ENCODE results near the gene DAAM1.

Gene DAAM1

DNA sequence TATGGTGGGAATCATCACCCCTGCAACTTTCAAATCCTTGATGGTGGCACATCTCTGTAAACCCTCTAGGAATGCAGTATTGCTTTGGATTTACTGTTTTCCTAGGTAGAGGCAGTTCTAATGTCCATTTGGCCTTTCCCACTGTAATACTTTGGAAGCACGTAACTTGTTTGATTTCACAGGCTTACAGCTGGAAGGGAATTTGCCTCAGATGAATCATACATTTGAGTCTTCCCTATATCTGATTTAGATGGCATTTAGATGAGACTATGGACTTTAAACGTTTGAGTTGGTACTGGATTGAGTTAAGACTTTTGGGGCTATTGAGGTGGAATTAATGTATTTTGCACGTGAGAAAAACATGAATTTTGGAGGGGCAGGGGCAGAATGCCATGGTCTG lies 35.9 kb downstream of the DAAM1 start:
- DNase-seq: no peak

DNA sequence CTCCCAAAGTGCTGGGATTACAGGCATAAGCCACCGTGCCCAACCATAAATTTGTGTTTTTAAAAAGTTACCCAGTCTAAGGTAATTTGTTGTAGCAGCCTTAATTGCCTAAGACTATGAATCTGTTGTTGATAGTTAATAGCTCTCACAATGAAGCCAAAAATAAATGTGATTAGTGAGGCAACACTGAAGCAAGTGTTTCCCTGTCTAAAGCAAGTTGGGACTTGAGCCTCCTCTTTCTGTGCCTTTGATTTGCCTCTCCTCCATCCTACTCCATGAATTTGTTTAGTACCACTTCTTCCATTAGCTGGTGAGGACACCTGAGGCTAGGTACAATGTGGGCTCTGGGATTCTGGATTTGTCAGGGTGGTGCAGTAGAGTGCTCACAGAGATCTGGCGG lies 36.8 kb downstream of the DAAM1 start:
- no peak for DNase-seq

DNA sequence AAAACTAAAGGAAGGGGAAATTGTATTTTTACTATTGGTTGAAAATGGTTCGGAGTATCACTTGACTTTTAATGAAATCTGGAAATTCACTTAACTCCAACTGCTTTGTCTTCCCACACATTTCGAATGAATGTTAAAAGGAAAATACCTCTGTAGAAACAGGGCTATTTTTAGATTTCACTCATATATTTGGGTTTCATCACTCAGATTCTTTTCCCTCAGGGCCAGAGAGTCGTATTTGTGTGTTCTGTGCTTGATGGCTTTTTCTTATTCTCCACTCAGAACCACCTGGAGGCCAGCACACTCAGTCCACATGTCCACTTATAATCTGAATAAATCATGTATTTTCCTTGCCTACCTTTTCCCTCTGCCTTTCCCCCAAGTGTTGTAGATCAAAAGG lies 40.0 kb downstream of the DAAM1 start:
- no peak for DNase-seq

DNA sequence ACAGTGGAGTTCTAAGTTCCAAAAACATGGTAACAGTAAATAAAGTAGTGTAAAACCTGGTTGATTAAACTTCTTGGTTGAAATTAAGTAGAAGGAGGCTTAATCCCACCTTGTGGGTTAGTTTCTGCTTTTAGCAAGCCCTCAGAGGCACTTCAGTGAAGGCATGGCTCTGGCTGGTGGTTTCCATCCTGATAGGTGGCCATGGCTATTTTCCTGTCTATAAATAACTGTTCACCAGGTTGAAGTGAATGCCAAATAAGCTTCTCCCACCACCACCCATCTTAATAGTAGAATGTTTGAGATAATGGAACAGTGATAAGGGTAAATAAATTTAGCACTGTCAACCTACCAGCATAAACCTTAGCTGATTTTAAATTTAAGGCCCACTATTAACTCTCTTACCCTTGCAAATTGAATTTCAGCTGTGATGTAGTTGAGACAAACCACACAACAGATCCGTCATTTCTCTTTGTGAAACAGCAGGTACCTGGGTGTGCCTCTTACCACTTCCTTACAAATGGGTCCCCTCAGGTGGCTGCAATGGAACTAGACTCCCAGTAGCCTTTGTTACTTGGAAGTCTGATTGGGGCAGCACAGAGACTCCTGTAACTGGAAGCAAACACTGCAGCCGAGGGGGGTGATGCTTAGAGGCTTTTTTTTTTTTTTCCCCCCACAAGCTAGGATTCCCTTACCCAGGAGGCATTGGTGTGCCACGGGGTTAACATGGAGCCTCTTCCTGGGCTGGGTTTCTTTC lies 41.4 kb downstream of the DAAM1 start:
- no peak for DNase-seq

DNA sequence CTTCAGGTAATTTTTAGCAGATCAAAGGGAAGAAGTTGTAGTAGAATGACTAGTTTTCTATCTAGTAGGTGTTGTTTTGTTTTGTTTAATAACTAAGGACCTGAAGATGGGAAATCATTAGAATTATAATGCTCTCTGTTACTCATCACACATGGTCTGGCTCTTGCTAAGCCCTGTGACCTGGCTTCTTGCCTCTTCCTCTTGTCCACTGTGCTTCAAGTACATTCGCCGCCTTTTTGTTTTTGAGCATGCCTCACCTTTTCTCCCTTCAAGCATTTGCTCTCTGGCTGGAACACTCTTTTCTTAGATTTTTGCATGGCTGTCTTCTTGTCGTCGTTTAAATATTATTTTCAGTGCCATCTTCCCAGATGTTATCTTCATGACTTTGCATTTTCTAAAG lies 47.7 kb downstream of the DAAM1 start:
- DNase-seq: no peak

DNA sequence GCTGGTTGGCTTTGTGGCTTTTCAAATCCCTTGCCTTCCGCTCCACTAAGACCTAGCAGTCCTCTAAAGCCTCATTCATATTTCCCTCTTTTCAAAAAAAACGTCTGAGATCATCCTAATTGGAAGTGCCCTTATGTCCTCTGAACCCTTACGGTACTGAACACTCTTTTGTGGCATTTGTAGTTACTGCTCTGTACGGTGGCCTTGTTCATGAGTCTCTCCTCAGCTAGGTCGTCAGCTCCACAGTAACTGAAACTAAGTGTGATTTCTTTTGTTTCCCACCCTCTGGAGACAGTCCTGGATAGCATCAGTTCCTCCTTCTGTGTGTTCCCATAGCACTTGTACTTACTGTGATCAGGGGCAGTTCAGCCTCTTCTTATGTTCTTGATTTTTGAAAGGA lies 49.7 kb downstream of the DAAM1 start:
- DNase-seq: no peak

DNA sequence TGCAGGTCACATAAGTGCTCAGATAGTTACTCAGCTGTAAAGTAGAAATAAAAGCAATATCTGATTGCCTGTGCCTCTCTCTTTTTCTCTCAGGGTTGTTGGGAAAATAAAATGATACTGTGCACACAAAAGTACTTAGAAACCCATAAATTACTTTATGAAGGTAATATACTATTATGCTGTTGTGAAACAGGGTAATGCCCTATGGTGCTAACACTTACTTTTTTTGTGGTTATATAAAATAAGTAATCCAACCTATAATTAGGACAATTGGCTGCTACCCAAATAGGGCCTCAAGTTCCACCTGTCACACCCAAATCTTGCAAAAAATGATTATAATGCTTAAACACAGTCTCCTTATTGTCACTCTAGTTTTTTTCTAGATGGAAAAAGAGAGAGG lies 50.6 kb downstream of the DAAM1 start:
- DNase-seq: no peak

DNA sequence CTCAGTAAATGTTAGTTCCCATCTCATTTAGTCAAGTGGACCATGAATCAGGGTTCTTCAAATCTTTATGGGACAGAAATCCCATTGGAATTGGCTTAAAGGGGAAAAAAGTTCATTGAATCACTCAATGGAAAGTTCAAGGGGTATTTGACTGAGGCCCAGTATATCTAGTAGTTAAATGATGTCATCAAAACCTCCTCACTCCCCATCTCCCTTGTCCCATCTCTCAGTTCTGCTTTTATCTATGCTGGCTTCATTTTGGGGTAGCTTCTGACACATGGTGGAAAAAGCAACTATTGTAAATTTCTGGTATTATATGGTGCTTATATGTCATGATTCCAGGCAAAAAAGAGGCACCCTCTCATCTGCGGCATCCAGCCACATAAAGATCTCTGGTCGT lies 51.9 kb downstream of the DAAM1 start:
- DNase-seq: no peak

DNA sequence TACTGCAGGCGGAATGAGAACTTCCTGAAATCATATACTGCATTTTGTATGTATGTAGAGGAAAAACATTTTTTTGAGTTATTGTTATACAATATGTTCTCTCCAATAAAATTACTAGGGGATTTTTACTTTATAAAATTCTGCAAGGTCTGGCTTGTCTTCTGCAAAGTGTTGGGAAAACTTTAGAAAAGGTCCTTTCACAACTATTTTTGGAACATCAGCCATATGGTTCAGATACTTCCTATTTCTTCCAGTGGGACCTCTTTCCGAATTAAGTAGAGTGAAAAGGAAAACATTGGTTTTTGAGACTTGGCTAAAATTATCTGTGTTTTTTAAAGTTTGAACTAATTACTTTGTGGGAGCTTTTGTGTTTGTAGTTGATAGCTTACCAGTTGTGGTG lies 52.7 kb downstream of the DAAM1 start:
- no peak for DNase-seq

DNA sequence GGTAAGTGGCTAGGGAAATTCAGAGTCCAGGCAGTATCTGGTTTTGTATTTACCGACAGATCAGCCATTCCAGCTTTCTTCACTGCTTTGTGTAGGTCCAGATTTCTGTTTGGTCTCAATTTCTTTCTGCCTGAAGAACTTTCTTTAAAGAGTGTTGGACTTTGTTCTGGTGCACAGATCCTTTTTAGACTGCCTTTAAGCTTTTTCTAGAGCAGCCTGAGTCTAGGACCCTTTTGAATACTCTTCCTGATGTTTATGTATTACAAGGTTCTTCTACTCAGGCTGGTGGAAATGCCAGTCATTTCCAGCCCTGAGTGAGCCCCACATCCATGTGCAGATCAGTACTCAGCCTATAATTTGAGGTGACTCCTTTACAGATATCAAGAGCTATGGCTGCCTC lies 54.7 kb downstream of the DAAM1 start:
- DNase-seq: no peak

DNA sequence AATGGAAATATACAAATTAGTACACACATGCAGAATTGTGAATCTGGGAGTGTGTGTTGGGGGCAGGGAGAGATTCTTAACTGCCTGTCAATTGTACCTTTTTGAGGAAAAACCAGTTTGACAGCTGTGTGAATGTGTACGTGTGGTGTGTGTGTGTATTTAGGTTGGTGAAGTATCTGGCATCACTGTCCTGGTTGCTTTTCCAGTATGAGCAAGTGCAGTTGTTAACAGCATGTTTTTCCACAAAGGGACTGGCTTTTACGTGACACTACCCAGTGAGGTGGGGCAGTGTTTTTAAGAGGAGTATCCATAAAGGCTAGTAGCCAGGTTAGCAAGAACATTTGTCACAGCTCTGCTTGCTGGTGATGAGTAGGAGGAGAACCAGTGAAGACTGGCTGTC lies 56.1 kb downstream of the DAAM1 start:
- DNase-seq: no peak

DNA sequence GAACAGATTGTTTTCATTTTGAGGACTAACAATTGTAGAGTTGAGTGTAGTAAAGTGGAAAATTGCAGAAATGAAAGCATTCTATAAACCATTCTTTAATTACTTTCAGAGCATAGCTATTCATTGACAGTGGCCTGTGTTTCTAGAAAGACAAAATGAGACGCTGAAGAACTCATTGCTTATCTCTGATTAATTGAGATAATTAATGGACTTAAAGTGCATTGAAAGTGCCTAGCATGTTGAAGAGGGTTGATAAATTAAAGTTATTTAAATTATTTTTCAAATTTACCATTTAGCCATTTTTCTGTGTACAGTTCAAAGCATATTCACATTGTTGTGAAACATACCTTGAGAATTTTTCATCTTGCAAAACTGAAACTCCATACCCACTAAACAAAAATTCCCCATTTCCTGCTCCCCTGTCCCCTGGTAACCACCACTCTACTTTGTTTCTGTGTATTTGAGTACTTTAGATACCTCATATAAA lies 57.4 kb downstream of the DAAM1 start:
- no peak for DNase-seq

DNA sequence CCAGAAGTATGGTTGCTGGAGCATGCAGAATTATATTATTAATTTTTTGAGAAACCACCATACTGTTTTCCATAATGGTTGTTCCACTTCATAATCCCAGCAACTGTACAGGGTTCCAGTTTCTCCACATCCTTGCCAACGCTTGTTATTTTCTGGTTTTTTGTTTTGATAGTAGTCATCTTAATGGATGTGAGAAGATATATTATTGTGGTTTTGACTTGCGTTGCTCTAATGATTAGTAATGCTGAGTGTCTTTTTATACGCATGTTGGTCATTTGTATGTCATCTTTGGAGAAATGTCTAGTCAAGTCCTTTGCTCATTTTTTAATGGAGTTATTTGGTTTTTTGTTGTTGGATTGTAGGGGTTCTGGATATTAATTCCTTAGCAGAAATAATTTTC lies 58.1 kb downstream of the DAAM1 start:
- peak; percentile 79 for DNase-seq

DNA sequence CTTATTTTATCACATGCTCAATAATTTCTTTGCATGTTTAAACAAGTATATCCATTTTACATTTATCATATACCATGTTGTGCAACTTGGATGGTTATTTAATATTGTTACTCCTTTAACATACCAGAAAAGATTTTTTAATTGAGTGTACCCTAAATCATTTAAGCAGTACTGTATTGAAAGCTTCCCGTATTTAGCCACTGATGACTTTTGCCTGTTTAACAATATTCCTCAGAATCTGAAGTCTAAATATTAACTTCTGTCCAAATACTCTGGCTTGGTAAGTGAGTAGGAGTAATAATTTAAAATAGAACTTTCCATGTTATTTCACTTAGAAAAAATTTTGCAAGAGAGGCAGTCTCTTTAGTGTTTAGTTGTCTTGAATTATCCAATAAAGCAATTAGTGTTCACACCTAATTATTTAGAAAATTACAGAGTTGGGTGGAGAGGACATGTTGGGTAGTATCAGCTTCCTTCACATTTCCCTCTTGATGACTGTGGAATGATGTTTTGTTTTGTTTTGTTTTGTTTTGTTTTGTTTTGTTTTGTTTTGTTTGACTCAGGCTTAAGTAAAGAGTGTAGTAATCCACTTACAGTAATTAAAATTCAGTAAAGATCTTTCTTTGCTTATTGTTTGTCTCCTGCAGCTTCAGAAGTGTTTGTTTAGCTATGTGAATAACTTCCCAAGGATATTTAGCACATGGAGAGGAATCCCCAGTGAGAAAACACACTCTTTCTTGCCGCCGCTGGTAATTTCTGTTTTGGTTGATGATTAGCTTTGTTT lies 59.5 kb downstream of the DAAM1 start:
- no peak for DNase-seq

DNA sequence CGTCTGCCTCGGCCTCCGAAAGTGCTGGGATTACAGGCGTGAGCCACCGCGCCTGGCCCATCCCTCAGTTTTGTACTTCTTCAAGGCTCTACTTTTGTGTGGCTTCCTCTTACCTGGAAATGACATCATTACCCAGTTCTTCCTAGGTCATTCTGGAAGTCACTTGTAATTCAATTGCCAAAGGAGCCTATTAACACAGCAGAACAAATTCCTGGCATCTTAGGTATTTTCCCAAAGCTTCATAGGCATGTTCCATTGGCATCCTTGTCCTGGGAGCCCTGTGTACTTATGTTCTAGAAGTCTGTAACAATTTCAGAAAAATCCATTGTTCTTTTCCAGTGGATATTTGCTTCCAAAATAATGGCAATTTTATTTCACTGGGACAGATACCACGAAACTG lies 60.6 kb downstream of the DAAM1 start:
- no peak for DNase-seq

DNA sequence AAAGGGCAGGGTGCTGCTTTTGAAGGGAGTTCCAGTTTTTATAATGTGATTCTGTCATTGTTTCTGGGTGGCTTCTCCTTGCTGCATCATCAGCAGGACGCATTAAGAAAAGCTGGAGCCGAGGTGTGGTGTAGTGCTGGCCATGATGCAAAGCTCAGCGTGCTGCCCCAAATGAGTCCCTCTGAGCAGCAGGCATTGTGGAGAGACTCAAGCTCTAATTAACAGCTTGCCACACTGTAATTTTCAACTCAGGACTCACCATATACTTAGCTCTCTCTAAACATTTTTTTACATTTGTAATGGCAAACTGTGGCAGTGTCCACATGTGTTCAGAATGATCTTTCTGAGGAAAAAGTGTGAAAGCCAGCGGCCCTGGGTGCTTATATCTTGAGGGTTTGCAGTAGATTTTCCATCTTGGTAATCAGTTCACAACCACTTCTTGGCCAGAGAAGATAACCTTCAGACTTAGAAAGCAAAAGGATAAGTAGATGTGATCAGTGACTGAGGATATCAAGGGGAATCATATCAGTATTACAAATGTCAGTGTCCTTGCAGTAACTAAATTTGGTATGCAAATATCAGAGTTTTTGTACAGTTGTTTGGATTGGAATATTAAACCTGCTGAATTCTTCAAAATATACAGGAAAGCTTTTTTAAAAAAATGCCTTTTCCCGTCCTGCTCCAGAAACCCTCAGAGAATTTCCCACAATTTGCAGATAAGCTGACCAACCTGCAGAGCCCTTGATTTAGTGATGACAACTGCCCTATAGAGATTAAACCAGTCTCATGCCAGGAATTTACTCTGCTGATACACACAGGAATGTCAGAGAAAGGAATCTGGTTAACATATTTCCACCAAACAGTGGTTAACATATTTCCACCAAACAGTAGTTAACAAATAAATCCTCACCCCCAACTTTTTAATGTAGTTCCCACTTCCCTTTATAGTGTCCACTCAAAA lies 63.6 kb downstream of the DAAM1 start:
- DNase-seq: no peak

DNA sequence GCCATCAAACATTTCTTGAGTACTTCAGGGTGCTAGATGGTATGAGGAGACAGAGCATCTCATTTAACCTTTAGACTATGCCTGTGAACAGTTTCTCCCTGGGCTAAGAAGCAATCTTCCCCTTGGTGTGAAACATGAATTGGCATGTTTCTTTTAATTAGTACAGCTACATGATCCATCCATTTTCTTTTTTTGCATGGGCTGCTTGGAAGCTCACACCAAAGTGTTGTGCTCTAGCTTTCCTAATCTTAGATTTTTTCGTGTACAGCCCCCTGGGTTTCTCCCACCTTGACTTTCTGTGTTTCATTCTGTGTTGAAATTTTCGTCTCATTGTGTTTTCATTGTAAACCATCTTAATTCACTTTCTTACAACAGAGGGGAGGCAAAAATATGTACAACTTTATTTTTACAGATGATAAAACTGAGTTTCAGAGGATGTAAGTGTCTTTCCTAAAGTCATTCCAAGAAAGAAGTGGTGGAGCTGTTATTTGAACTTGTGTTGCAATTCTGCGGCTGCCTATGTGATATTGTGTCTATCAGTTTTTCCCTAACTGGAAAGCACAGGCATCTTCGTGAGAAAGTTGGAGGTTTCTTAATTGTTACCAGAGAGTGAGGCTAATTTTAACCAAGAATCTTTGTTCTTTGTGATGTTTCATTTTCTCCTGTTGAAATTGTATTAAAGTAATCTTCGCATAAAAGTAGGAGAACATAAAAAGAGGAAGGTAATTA lies 64.5 kb downstream of the DAAM1 start:
- no peak for DNase-seq

DNA sequence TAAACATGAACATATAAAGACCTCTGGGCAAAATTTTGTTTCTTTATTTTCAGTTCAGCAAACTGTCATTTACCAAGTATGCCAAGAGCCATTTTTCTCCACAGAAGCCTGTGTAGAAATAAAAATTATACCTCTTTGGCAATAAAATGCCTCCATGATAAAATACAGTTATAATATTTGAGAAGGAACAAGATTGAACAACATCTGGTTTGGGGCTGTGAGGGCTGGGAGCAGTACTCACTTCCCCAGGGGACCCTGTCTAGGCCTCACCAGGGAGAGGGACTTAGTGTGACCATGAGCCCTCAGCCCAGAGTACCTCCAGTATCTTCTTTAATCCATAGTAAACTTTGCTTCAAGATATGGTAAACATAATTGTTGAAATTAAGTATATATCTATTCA lies 65.1 kb downstream of the DAAM1 start:
- DNase-seq: no peak

DNA sequence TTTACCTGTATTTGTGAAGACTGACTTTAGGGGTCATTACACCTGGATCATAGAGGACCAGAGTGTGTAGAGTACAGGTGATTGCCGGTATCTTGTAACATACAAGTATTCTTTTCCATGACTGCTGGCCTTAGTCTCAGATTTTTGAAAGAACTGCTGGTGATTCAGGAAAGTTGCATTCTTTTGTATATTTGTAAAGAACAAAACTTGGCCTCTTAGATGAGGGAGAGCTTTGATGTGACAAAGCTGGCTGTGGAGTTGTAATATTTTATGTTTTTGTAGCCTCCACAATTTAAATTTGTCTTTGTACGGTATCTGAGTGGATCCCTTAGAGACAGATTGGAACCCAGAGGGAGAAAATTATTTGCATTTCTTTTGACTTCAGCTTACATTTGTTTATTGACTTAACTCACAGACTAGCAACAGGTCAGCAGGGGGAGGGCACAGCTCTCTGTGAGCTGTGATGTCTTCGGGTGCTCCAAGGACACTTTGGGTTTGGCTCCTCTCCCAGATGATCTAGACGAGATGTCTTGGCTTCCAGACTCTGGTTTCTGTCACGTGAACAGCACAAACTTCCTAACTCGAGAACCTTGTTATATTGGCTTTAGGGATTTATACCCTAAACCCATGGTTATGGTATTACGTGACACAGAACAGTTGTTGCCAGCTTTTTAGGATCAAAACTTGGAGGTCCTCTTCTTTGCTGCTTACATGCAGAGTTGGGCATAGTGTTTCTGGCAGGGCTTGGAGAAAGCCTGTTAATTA lies 65.9 kb downstream of the DAAM1 start:
- peak; percentile 86 for DNase-seq

DNA sequence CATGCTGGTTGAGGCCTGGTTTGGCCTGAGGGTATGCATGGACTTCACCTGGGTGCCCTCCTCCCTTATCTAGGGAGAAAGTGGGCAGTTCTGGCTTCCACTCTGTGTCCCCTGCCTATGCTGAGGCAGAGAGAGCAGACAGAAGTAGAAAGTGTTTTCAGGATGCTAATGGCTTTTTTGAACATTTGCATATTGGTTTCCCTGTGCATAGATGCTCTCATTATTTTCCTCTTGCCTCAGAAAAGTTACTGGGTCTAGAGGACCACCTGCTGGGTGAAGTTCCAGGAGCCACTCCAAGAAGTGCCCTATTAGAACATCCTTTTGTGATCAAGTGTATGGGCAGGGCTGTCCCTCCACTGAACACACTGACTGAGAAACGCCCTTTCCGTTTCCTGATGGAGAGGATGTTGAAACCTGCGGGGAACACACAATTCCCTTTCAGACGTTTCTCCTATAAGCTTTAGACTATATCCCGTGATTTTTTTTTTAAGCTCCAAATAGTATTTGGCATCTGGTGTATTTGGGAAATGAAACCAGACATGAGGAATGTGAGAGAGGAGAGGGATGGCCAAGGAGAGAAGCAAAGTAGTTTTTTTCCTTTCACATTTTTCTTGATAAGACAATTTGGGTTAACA lies 66.6 kb downstream of the DAAM1 start:
- DNase-seq: no peak

DNA sequence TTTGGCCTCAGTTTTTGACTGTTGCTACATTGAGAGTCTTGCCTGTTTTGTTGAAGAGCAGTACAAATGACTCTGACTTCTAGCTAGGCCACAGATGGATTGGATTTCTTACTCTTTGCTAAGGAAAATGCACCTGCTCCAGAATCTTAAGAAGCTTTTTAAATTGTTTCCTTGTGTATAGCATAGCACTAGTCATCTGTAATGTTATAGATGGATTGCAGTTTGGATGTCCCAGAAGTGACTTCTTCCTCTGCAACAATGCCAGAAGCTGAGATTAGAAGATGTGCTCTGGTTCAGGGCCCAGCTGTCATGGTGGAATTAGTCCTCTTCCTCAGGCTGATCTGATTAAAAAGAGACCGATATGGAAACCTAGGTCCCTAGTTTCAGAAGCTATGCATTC lies 67.9 kb downstream of the DAAM1 start:
- DNase-seq: no peak

All from HCEC 1CT (cell line).